ENCODE measurements around the gene RIPPLY3.
A peak's percentile ranks its signal among the peaks of the same experiment; 100 is the strongest.

The RIPPLY3 gene, protein sequence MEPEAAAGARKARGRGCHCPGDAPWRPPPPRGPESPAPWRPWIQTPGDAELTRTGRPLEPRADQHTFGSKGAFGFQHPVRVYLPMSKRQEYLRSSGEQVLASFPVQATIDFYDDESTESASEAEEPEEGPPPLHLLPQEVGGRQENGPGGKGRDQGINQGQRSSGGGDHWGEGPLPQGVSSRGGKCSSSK

DNA sequence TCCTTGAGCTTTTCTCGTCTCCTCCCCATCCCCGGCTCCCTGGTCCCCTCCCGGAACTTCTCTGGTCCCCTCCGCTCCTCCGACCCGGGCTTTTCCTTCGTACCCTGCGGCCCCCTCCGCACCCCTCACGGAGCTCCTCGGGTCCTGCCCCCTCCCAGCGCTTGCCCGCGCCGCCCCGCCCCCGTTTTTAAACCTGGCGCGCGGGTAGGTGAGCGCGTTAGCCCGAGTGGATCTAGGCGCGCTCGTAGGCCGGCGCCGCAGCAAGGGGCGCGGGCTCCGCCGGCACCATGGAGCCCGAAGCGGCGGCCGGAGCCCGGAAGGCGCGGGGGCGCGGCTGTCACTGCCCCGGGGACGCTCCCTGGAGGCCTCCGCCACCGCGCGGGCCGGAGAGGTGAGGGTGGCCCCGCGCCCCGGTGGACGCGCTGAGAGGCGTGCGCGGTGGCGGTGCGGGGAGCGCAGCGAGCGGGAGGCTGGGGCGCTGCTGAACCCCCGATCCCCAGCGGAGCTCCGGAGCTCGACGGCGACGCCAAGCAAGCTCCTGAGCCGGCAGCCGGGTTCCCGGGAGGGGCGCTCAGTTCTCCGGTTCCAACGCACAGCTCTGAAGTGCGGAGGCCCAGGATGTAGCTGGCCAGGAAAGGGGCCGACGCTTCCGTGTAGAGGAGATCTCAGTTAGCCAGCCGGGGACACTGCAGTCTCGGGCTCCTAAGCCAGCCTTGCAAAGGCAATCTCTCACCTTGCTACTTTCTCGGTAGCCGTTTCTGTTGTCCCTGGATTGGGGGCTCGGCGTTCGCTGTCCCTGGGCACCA is at the start of gene RIPPLY3:
Gene RIPPLY3, plus strand, starts transcription at position 217 of the 806 bp plus-strand sequence. Its CDS starts 71 bp downstream, at position 288.
- Histone ChIP-seq H3K27me3 (ENCODE audit: control insufficient read depth in 2 of 2, insufficient read depth in 2 of 2, low read length in 2 of 2) (peaks cover 3 to 17% of the 10 kb centered on the region in 2 donors), H3K4me3 (ENCODE audit: low read length in 2 of 2) (peak within 1 kb of the TSS; percentile 54 to 62), H3K27ac (ENCODE audit: low read depth in 2 of 2, low read length in 2 of 2) (no peak within 1 kb of the TSS), H3K9me3 (ENCODE audit: control insufficient read depth in 2 of 2, low read length in 2 of 2) (no peaks in the 10 kb centered on the region), H3K9ac (ENCODE audit: low read depth in 1 of 2, low read length in 2 of 2) (no peak within 1 kb of the TSS), H3K36me3 (ENCODE audit: control insufficient read depth in 2 of 2, insufficient read depth in 2 of 2, low read length in 2 of 2) (no peaks in the 10 kb centered on the region), H3K4me1 (ENCODE audit: control insufficient read depth in 2 of 2, insufficient read depth in 2 of 2, low read length in 2 of 2) (peaks cover 6 to 11% of the 10 kb centered on the region in 2 donors)

DNA sequence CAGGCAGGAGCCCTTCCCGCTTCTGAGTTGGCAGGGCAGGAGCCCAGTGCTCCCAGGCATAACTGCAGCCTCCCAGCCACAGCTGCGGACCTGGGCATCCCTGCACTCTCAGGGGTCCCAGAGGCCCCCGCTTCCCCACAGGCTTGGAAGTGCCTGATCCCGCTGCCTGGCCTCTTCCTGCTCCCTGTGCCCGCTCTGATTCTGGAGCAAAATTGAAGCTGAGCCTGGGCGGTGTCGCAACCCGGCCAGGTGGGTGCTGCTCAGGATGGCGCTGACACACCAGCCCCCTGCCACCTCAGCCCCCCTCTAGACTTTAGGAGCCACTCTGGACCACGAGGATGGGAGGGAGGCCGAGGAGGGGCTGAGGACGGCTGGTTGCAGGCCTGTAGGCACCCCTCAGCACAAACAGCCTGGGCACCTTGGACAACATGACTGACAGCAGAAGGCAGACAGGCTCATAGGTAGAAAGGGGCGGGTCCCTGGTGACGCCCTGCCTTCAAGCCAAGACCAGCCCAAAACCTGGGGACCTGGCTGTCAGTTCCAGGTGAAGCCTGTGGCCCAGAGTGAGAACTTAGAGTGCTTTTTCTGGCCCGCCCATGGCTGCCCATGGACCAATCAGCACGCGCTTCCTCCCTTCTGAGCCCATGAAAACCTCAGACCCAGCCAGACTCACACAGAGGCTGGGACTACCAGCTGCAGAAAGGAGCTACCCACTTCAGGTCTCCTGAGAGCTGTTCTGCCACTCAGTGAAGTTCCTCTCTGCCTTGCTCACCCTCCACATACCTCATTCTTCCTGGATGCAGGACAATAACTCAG is 47.3 kb upstream of the RIPPLY3 start:
- no peak overlapping the region for H3K4me3 ChIP-seq (ENCODE audit: low read length in 2 of 2)
- no peaks in the 10 kb centered on the region for H3K27me3 ChIP-seq (ENCODE audit: control insufficient read depth in 2 of 2, insufficient read depth in 2 of 2, low read length in 2 of 2)
- no peak overlapping the region for H3K27ac ChIP-seq (ENCODE audit: low read depth in 2 of 2, low read length in 2 of 2)
- H3K36me3 ChIP-seq (ENCODE audit: control insufficient read depth in 2 of 2, insufficient read depth in 2 of 2, low read length in 2 of 2), result peaks cover 2 to 10% of the 10 kb centered on the region in 2 donors
- no peaks in the 10 kb centered on the region for H3K4me1 ChIP-seq (ENCODE audit: control insufficient read depth in 2 of 2, insufficient read depth in 2 of 2, low read length in 2 of 2)
- no peaks in the 10 kb centered on the region for H3K9me3 ChIP-seq (ENCODE audit: control insufficient read depth in 2 of 2, low read length in 2 of 2)
- no peak overlapping the region for H3K9ac ChIP-seq (ENCODE audit: low read depth in 1 of 2, low read length in 2 of 2)

DNA sequence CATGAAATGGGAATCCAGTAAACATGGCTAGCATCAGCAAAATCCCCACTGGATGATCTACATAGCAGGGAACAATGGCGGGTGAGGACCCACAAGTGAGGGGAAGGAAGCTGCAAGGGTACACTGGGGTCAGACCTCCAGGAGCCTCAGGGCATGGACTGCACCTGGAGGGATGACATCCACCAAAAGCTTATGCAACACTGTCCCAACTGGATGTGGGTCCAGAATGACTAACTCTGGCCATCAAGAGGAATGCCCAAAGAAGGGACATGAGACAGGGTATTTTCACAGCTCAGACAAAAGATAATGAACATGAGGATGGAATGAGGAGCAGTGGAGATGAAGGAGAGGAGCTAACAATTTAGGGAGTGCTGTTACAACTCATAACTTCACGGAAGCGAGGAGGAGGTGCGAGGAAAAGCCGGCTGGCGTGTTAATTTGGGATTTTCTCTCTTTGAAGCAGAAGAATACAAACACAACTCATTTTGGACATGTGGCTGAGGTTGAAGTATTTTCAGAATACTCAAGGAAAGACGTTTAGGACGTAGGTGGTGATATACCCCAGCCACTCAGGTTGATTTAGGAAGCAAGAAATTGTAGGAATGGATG is 45.7 kb upstream of the RIPPLY3 start:
- Histone ChIP-seq H3K9ac (ENCODE audit: low read depth in 1 of 2, low read length in 2 of 2) (no peak overlapping the region), H3K27ac (ENCODE audit: low read depth in 2 of 2, low read length in 2 of 2) (no peak overlapping the region), H3K27me3 (ENCODE audit: control insufficient read depth in 2 of 2, insufficient read depth in 2 of 2, low read length in 2 of 2) (no peaks in the 10 kb centered on the region), H3K36me3 (ENCODE audit: control insufficient read depth in 2 of 2, insufficient read depth in 2 of 2, low read length in 2 of 2) (peaks cover 2 to 10% of the 10 kb centered on the region in 2 donors), H3K9me3 (ENCODE audit: control insufficient read depth in 2 of 2, low read length in 2 of 2) (no peaks in the 10 kb centered on the region), H3K4me1 (ENCODE audit: control insufficient read depth in 2 of 2, insufficient read depth in 2 of 2, low read length in 2 of 2) (no peaks in the 10 kb centered on the region), H3K4me3 (ENCODE audit: low read length in 2 of 2) (no peak overlapping the region)

DNA sequence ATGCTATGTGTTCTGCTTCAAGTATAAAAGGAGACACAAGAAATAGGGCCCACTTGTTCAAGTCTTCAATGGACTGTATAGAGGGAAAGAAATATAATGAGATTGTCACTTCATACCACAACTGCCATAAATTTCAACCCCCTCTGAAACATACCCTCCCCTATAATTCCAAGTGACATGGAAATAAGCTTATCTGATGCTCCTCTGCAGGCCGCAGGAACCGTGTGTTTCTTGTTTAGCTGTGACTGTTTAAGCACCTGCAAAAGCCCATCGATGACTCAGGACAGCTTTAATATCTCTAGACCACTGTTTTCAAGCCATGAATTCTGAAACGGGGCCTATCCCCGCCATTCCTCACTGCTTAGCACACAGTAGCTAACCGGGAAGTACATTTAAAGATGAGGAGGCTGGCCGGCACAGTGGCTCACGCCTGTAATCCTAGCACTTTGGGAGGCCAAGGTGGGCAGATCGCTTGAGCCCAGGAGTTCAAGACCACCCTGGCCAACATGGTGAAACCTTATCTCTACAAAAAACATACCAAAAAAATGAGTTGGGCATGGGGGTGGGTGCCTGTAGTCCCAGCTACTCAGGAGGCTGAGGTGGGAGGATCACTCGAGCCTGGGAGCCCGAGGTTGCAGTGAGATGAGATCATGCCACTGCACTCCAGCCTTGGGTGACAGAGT is 44.3 kb upstream of the RIPPLY3 start:
- peaks cover 0 to 5% of the 10 kb centered on the region in 2 donors for H3K4me1 ChIP-seq (ENCODE audit: control insufficient read depth in 2 of 2, insufficient read depth in 2 of 2, low read length in 2 of 2)
- peaks cover 0 to 7% of the 10 kb centered on the region in 2 donors for H3K36me3 ChIP-seq (ENCODE audit: control insufficient read depth in 2 of 2, insufficient read depth in 2 of 2, low read length in 2 of 2)
- H3K4me3 ChIP-seq (ENCODE audit: low read length in 2 of 2), result no peak overlapping the region
- no peaks in the 10 kb centered on the region for H3K9me3 ChIP-seq (ENCODE audit: control insufficient read depth in 2 of 2, low read length in 2 of 2)
- no peak overlapping the region for H3K27ac ChIP-seq (ENCODE audit: low read depth in 2 of 2, low read length in 2 of 2)
- H3K27me3 ChIP-seq (ENCODE audit: control insufficient read depth in 2 of 2, insufficient read depth in 2 of 2, low read length in 2 of 2), result no peaks in the 10 kb centered on the region
- H3K9ac ChIP-seq (ENCODE audit: low read depth in 1 of 2, low read length in 2 of 2), result no peak overlapping the region

DNA sequence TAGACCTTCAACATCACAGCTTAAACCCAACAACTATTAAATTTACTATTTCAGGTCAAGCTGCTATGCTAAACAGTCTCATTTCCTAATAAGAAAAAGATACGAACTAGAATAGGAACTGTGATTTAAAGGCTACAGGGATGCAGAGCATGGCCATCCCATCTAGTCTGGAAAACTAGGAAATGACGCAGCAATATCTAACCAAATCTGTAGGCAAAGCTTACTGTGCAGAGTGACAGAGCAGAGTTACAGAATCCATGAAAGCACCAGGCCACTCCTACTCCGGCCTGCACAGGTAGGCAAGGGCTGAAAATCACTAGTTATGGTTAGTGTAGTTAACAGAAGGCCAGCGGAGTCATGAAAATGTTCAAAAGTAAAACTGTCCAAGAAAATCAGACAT is 42.1 kb upstream of the RIPPLY3 start:
- Histone ChIP-seq H3K27ac (ENCODE audit: low read depth in 2 of 2, low read length in 2 of 2) (no peak overlapping the region), H3K4me3 (ENCODE audit: low read length in 2 of 2) (no peak overlapping the region), H3K9me3 (ENCODE audit: control insufficient read depth in 2 of 2, low read length in 2 of 2) (no peaks in the 10 kb centered on the region), H3K36me3 (ENCODE audit: control insufficient read depth in 2 of 2, insufficient read depth in 2 of 2, low read length in 2 of 2) (peaks cover 0 to 4% of the 10 kb centered on the region in 2 donors), H3K4me1 (ENCODE audit: control insufficient read depth in 2 of 2, insufficient read depth in 2 of 2, low read length in 2 of 2) (peaks cover 0 to 6% of the 10 kb centered on the region in 2 donors), H3K27me3 (ENCODE audit: control insufficient read depth in 2 of 2, insufficient read depth in 2 of 2, low read length in 2 of 2) (no peaks in the 10 kb centered on the region), H3K9ac (ENCODE audit: low read depth in 1 of 2, low read length in 2 of 2) (no peak overlapping the region)

DNA sequence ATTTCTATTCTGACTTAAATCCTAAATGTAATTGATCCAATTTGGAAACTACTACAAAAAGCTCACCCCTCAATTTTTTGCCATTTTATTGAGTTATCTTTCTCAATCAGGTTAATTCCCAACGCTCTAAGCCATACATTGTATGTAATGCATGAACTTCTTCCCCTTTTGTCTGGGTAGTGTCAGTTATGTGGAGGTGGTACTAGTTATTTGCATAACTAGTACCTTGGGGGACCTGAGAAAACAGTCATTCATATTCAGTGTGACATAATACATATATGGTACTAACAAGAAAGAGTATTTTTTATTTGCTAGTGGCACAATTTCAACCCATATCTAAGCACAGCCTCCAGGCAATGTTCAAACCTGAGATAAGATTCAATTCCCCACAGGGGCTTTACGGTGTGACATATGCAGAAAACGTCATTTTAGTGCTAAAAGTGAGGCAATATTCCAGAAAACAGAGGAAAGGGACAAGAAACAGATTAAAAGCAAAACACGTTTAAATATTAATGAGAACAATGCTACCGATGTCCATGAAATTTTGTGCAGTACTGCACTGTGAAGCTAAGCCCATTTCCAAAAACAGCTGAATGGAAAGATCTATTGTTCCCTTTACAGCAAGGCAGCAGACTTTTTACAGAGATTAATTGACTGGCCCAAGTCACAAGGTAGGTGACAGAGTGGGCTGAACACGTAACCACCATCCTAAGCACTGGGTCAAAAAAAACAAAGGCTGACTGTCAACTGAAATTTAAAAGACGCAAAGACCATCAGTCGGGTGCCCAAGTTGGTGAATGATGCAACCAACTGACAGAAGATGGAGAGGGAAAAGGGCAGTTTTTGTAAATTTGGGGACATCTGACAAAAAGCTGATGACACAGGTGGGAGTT is 41.4 kb upstream of the RIPPLY3 start:
- Histone ChIP-seq H3K27ac (ENCODE audit: low read depth in 2 of 2, low read length in 2 of 2) (no peak overlapping the region), H3K9ac (ENCODE audit: low read depth in 1 of 2, low read length in 2 of 2) (no peak overlapping the region)

DNA sequence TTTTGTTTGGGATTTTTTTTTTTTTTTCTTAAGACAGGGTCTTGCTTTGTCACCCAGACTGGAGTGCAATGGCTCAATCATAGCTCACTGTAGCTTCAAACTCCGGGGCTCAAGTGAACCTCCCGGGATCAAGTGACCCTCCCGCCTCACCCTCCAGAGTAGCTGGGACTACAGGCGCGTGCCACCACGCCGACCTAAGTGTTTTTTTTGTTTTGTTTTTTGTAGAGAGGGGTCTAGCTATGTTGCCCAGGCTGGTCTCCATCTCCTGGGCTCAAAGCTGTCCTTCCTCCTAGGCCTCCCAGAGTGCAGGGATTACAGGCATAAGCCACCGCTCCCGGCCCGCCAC is 40.8 kb upstream of the RIPPLY3 start:
- H3K36me3 ChIP-seq (ENCODE audit: control insufficient read depth in 2 of 2, insufficient read depth in 2 of 2, low read length in 2 of 2), result peaks cover 0 to under 1% of the 10 kb centered on the region in 2 donors
- H3K27ac ChIP-seq (ENCODE audit: low read depth in 2 of 2, low read length in 2 of 2), result peak overlapping the region; percentile 45 to 78
- H3K9ac ChIP-seq (ENCODE audit: low read depth in 1 of 2, low read length in 2 of 2), result peak overlapping the region; percentile 80 to 82
- H3K27me3 ChIP-seq (ENCODE audit: control insufficient read depth in 2 of 2, insufficient read depth in 2 of 2, low read length in 2 of 2), result no peaks in the 10 kb centered on the region
- peak overlapping the region; percentile 74 to 76 for H3K4me3 ChIP-seq (ENCODE audit: low read length in 2 of 2)
- H3K4me1 ChIP-seq (ENCODE audit: control insufficient read depth in 2 of 2, insufficient read depth in 2 of 2, low read length in 2 of 2), result peaks cover 0 to 6% of the 10 kb centered on the region in 2 donors
- no peaks in the 10 kb centered on the region for H3K9me3 ChIP-seq (ENCODE audit: control insufficient read depth in 2 of 2, low read length in 2 of 2)

More for the DNA sequence above, 41.4 kb upstream of the RIPPLY3 start:
- H3K9me3 ChIP-seq (ENCODE audit: control insufficient read depth in 2 of 2, low read length in 2 of 2), result no peaks in the 10 kb centered on the region
- peaks cover 0 to 6% of the 10 kb centered on the region in 2 donors for H3K4me1 ChIP-seq (ENCODE audit: control insufficient read depth in 2 of 2, insufficient read depth in 2 of 2, low read length in 2 of 2)
- H3K27me3 ChIP-seq (ENCODE audit: control insufficient read depth in 2 of 2, insufficient read depth in 2 of 2, low read length in 2 of 2), result no peaks in the 10 kb centered on the region
- peaks cover 0 to 3% of the 10 kb centered on the region in 2 donors for H3K36me3 ChIP-seq (ENCODE audit: control insufficient read depth in 2 of 2, insufficient read depth in 2 of 2, low read length in 2 of 2)
- H3K4me3 ChIP-seq (ENCODE audit: low read length in 2 of 2), result peak overlapping the region; percentile 74 to 76

DNA sequence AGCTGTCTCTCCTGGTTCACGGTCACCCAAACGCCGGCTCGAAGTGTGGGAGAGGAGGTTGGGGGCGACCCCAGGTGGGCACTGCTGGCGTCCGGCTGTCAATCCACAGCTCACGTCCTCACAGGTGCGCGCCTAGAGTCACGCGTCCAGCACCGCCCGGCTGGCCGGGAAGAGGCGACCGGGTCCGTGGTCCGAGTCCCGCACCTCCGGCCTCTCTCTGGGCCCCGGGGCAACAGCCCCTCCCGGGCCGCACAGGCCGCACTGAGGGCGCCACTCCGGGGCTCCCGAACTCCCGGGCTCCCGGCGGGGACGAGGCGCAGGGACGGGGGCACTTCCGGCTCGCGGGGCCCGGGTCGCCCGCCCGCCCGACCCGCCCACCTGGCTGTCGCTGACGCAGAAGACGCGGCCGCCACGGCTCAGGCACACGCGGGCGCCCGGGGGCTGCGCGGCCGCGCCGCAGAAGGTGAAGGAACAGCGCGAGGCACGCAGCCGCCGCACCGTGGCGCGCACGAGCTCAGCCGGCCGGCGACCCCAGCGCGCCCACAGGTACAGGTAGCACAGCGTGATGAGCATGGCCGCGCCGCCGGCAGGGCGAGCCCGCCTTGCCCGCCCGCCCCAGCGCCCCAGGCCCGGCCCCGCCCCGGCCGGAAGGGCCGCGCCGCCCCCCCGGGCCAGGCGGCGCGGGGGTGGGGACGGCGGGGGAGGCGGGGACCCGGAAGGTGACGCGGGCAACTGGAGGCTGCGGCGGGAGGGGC is 40.3 kb upstream of the RIPPLY3 start, which contains the start of gene HLCS:
Gene HLCS, minus strand, starts transcription at position 604 of the 755 bp plus-strand sequence. Its CDS starts 31 bp downstream, at position 573.
- Histone ChIP-seq H3K9ac (ENCODE audit: low read depth in 1 of 2, low read length in 2 of 2) (peak within 1 kb of the TSS; percentile 80 to 82), H3K27ac (ENCODE audit: low read depth in 2 of 2, low read length in 2 of 2) (peak within 1 kb of the TSS; percentile 52 to 78), H3K9me3 (ENCODE audit: control insufficient read depth in 2 of 2, low read length in 2 of 2) (no peaks in the 10 kb centered on the region), H3K27me3 (ENCODE audit: control insufficient read depth in 2 of 2, insufficient read depth in 2 of 2, low read length in 2 of 2) (no peaks in the 10 kb centered on the region), H3K36me3 (ENCODE audit: control insufficient read depth in 2 of 2, insufficient read depth in 2 of 2, low read length in 2 of 2) (no peaks in the 10 kb centered on the region), H3K4me3 (ENCODE audit: low read length in 2 of 2) (peak within 1 kb of the TSS; percentile 74 to 76), H3K4me1 (ENCODE audit: control insufficient read depth in 2 of 2, insufficient read depth in 2 of 2, low read length in 2 of 2) (peaks cover 0 to 6% of the 10 kb centered on the region in 2 donors)

Data from mucosa of rectum (tissue), 2 donors.